GM12891 (cell line): ENCODE measurements around the gene TAOK2.
A peak's percentile ranks its signal among the peaks of the same experiment; 100 is the strongest.

ENCODE experiments used
- DNase-seq: peaks from one replicate; pipeline ENCODE4 v3.0.0; 2011; ENCODE audit warnings: low spot score; ENCODE audit not compliant: insufficient read length
- FAIRE-seq: peaks from 2 replicates; lab custom pipeline; 2011; peaks lifted over from hg19 to GRCh38; lab: Jason Lieb, UNC
- PAX5 ChIP-seq: IDR thresholded peaks from 2 replicates; pipeline ENCODE4 v1.6.1; 2011; ENCODE audit warnings: low read length, moderate library complexity, mild to moderate bottlenecking; ENCODE audit not compliant: insufficient read depth, severe bottlenecking
- POLR2A ChIP-seq: IDR thresholded peaks from 2 replicates; pipeline ENCODE4 v1.6.1; 2011; ENCODE audit warnings: low read depth, low read length, control low read depth
- POLR2AphosphoS5 ChIP-seq: IDR thresholded peaks from 2 replicates; pipeline ENCODE4 v1.6.1; 2011; ENCODE audit warnings: low read depth, low read length, control low read depth
- POU2F2 ChIP-seq: IDR thresholded peaks from 2 replicates; pipeline ENCODE4 v1.6.1; 2011; ENCODE audit warnings: low read depth, mild to moderate bottlenecking, control low read depth, low read length, moderate library complexity
- SPI1 ChIP-seq: IDR thresholded peaks from 2 replicates; pipeline ENCODE4 v1.6.1; 2011; ENCODE audit warnings: low read depth, low read length, control low read depth
- TAF1 ChIP-seq: IDR thresholded peaks from 2 replicates; pipeline ENCODE4 v1.6.1; 2011; ENCODE audit warnings: low read depth, low read length, control low read depth

TAOK2 gene

GRCh38 chr16:29962344-29962994 lies 11.2 kb upstream of the TAOK2 start:
- FAIRE-seq (no peak), DNase-seq (no peak)
- TF ChIP-seq TAF1 (no peak), POLR2A (no peak), POLR2AphosphoS5 (no peak), PAX5 (no peak), POU2F2 (no peak), SPI1 (no peak)

- TF ChIP-seq POLR2AphosphoS5, result no peak
- no peak for TF ChIP-seq POU2F2
- no peak for TF ChIP-seq TAF1
- TF ChIP-seq PAX5, result no peak
- TF ChIP-seq SPI1, result no peak
- TF ChIP-seq POLR2A, result no peak
Measured at GRCh38 chr16:29963021-29963743, 10.5 kb upstream of the TAOK2 start.

GRCh38 chr16:29968205-29968604 lies 5.5 kb upstream of the TAOK2 start:
- TF ChIP-seq TAF1 (no peak), POU2F2 (no peak), SPI1 (no peak), PAX5 (no peak)
- DNase-seq, result no peak
- FAIRE-seq, result no peak

More at GRCh38 chr16:29963021-29963743, 10.5 kb upstream of the TAOK2 start:
- FAIRE-seq, result no peak
- no peak for DNase-seq

- no peak for TF ChIP-seq POLR2AphosphoS5
- TF ChIP-seq TAF1, result no peak
- no peak for TF ChIP-seq PAX5
- no peak for TF ChIP-seq POU2F2
- no peak for TF ChIP-seq POLR2A
- TF ChIP-seq SPI1, result no peak
- no peak for FAIRE-seq
- no peak for DNase-seq
Measured at GRCh38 chr16:29971304-29971703, 2.4 kb upstream of the TAOK2 start.

- TF ChIP-seq POLR2A, result no peak
- no peak for TF ChIP-seq TAF1
- no peak for TF ChIP-seq PAX5
- no peak for TF ChIP-seq POLR2AphosphoS5
- TF ChIP-seq SPI1, result no peak
- TF ChIP-seq POU2F2, result no peak
- FAIRE-seq (no peak), DNase-seq (no peak)
Measured at GRCh38 chr16:29972500-29972899, 1.2 kb upstream of the TAOK2 start.

GRCh38 chr16:29972992-29973383 lies 680 bp upstream of the TAOK2 start:
- TF ChIP-seq POLR2AphosphoS5 (no peak), TAF1 (no peak), PAX5 (no peak), POU2F2 (no peak), POLR2A (no peak), SPI1 (no peak)
- FAIRE-seq (no peak), DNase-seq (no peak)

GRCh38 chr16:29974291-29975133 lies 844 bp downstream of the TAOK2 start:
- DNase-seq (no peak), FAIRE-seq (no peak)
- 0 out of 2 replicates have a peak, but pooled peaks have one; percentile 21 for TF ChIP-seq TAF1
- no peak for TF ChIP-seq POU2F2
- TF ChIP-seq POLR2AphosphoS5, result no peak
- no peak for TF ChIP-seq POLR2A
- no peak for TF ChIP-seq PAX5
- TF ChIP-seq SPI1, result no peak; the same call in 1 of the 2 replicates

GRCh38 chr16:29975134-29975538 lies 1.5 kb downstream of the TAOK2 start:
- no peak for FAIRE-seq

GRCh38 chr16:29975811-29976511 lies 2.3 kb downstream of the TAOK2 start:
- DNase-seq (no peak), FAIRE-seq (no peak)
- TF ChIP-seq TAF1 (no peak), POLR2A (no peak), SPI1 (no peak), POLR2AphosphoS5 (no peak), PAX5 (no peak), POU2F2 (no peak)

More at GRCh38 chr16:29975134-29975538, 1.5 kb downstream of the TAOK2 start:
- no peak for TF ChIP-seq SPI1
- TF ChIP-seq POU2F2, result no peak
- no peak for TF ChIP-seq POLR2AphosphoS5
- TF ChIP-seq TAF1, result no peak
- no peak for TF ChIP-seq POLR2A
- no peak for TF ChIP-seq PAX5
- no peak for DNase-seq
